Measurements from ENCODE around the gene PLCG2.

PLCG2 gene

DNA sequence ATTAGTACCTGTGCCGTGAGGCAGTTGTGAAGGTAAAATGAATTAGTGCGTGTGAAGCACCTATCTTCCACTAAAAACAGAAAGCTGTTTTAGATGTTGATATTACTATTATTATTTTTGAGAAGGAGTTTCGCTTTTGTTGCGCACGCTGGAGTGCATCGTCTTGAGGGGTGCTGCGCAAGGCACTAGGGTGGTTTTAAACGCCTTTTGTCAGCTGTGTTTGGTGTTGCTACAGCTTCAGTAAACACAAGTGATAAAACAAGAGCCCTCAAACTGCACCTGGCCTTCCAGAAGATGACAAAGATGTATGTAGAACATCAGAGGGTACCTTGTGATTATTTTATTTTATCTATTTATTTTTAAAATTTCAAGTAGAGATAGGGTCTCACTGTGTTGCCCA is 38.2 kb downstream of the PLCG2 start:
- no peak for DNase-seq

DNA sequence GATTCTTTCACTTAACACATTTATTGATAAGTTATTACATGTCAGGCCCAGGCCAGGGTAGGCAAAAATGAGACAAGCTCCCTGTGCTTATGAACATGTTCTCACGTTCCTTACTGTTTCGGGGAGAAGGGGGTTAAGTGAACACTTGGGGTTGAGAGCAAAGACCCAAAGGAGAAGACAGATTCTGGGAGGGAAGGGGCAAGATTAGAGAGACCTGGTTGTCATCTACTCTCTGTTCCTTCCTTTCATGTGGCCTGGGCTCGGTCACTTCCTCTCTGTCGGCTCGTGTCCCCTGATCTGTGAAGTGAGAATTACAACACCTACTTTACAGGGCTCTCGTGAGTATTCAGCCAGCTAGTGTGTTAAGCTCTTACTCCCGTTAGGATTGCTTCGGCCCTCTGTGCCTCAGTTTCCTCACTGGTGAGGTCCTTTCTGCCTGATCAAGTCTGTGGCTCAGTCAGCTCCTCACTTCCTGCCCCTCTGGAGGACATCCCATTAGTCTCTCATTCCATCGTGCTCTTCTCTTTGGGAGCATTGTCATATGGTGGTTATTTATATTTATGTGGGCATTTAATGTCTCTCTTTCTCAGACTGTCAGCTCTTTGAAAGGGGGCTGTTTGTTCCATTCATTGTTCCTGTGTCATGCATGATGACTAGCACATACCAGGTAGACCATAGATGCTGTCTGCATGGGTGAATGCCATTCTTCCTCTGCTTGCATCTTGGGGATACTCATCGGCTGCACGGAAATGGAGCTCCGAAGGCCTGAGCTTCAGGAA is 38.9 kb downstream of the PLCG2 start:
- DNase-seq = no peak

DNA sequence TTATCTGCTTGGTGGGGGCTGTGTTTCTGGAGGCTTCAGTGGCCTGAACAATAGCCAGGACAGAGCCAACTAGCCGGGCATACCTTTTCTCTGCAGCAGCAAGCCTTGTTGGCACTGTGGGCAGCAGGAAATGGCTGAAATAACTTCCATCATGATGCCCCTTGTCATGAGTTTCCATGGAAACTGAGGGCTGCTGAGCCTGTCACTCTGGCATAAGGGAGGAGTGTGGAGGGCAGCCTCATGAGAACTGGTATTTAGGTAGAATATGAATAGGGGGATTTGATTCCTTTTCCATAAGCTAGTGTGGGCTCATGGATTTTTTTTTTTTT is 39.4 kb downstream of the PLCG2 start:
- no peak for DNase-seq

DNA sequence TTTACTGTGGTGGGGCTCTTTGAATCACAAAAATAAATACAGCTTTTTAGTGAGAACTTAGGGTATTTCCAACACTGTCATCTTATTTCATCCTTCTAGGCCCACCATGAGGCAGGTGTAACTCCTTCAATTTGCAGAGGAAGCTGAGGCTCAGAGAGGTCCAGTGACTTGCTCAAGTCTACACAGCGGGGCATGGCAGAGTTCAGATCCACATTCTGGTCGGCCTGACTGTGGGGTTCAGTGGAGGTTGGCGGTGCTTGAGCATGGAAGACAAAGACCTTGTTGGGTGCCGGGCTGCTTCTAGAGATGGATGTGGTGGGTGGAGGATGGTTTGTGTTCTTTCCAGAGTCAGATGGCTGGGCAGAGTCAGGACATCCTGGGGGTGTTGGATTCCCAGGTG is 39.8 kb downstream of the PLCG2 start:
- DNase-seq = no peak

DNA sequence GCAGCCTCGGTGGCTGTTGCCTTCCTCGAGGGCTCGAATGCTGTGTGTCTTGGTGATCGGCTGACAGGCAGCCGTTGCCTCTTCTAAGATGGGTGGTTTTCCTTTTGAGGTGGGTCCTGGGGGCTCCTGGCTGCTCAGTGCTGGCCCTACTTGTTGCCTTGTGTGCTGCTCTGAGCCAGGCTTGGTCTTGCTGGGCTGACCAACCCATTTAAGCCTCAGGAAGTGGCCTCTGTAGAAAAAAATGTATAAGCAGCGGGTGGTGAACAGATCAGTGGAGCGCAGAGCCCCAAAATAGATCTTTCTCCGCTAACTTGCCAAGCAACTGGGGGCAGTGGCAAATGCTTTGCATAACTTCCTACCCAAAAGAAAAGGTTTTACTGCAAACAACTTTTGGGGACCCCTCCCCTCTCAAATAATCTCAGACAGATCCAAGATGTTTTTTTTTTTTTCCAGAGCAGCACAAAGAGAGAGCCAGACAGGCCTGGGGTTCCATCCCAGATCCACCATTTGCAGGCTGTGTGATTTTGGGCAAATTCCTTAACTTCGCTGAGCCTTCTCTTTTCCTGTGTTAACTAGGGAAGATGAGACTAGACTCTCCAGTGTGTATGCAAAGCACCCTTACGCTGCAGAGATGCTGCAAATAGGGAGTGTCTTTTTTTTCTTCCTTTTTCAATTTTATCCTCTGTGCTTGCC is 42.5 kb downstream of the PLCG2 start:
- no peak for DNase-seq

DNA sequence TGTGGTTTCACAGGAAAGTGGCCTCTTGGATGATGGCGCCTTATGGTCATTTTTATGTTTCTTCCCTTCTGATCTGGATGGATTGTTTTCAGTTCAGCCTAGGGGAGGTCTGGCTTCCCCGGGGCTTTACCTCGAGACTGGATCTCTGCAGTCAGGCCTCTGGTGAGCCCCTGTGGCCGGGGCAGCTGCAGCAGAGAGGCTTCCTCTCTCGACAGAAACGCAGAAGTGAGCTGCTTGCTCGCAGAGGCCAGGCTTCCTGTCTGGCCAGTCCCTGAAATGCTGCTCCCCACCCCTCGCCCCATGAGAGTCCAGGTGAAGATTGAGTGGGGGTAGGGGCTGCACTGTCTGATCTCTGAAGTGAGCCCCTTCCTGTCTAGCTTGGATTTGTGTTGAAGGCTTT is 44.0 kb downstream of the PLCG2 start:
- DNase-seq = no peak

DNA sequence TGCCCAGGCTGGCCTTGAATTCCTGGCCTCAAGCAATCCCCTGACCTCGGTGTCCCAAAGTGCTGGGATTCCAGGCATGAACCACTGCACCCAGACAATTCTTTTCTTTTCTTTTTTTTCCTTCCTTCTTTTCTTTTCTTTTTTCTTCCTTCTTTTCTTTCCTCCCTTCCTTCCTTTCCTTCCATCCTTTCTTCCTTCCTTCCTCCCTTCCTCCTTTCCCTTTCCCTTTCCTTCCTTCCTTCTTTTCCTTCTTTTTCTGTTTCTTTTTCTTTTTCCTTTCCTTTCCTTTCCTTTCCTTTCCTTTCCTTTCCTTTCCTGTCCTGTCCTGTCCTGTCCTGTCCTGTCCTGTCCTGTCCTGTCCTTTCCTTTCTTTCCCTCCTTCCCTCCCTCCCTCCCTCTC is 44.6 kb downstream of the PLCG2 start:
- DNase-seq = no peak

DNA sequence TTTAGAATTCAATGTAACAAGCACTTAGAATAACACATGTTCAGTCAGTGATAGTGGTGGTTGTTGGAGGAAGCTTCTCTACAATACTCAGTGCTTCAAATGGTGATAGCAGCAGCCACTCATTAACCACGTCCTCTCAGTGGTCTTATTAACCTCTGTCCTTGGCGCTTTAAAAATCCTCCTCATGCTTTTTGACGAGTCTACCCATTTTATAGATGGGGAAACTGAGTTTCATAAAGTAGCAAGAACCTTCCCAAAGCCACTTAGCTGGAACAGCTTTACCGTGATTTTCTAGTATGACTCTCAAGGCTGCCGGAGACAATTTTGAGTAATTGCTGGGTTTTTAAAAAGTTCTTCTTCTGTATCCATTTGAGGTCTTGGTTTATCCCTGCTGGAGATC is 47.4 kb downstream of the PLCG2 start:
- DNase-seq = no peak

DNA sequence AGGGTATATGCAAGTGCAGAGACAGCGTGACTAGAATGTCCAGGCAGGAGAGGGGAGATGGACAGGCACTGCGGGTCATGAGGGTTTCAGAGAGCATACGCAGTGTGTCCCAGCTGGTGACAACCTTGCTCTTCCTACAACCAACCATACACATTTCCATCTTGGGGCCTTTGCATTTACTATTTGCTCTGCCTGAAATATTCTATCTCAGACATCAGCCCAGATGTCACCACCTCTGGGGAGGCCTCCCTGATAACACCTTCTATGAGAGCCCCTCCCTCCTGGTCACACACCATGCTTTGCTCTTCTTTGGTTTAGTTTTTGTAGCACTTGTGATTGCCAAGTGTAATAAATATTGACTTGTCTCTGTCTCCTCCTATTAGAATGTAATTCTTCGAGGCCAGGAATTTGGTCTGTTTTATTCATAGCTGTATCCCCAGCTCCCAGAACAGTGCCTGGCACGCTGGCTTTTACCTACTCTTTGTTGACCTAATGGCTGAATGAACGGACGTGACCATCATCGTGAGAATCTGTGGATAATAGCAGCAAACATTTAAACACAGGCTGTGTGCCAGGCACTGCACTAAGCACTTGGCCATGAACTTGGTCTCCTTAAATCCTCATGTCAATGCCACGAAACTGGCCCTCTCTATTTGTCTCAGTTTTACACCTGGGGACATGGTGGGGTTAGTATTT is 51.9 kb downstream of the PLCG2 start:
- DNase-seq = no peak

DNA sequence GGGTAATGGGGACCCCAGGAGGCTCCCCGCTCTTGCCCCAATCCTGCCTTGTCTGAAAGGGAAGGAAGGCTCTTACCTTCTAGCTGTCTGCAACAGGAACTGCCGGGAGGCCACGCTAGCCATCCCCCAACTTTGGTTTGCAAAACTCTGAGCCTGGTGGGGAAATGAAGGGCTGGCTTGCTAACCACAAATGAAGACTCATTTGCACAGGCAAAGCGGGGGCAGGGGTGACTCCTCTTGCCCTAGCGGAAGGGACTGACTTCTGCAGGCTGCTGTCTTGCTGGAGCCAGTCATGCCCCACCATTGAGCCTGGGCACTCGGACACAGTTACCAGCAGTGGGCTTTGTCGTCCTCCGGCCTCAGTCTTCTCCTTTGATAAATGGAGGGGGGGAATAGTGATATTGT is 52.6 kb downstream of the PLCG2 start:
- no peak for DNase-seq

DNA sequence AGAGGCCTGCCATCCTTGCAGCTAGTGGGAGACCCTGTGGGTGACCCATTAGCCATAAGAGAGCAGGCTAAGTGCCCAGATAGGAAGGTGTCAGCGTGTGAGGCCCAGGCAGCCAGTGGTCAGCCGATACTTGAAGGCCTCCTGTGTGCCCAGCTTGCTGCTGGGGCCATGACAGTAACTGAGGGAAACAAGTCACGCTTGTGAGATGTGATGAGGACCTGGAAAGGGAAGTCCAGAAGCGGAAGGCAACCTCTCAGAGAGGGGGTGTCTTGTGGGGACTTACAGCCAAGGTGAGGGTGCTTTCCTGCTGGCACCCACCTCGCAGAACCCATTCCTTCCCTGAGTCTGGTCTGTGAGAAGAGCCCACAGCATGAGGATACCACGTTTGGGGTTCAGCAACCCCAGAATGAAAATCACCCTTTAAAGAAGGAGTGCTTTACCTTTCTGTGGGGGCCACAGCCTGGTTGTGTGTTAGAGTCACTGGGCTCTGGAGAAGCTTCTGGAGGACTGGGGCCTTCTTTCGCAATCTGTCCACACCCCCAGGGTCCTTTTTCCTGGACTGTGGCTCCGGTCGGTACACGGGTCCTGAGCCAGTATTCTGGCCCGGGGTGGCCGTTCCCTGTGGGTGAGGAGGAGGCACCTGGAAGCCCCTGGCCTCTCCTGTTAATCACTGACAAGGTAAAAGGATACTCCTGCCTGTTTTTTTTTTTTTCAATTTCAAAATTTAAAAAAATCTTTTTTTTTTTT is 53.9 kb downstream of the PLCG2 start:
- DNase-seq = no peak

DNA sequence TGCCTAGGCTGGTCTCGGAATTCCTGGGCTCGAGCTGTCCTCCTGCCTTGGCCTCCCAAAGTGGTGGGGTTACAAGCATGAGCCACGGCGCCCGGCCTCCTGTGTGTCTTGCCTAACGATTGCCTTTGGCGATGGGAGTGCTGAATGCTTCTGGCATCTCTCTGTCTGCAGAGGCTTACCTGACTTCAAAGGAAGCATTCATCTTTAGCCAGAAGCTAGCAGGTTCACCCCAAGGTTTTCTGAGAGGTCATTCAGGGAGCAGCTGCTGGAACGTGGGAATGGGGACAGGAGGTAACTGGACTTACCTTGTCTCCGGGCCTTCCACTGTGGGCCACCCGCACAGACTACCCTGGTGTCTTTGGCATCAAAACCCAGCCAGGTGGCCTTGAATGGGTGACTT is 54.7 kb downstream of the PLCG2 start:
- no peak for DNase-seq

DNA sequence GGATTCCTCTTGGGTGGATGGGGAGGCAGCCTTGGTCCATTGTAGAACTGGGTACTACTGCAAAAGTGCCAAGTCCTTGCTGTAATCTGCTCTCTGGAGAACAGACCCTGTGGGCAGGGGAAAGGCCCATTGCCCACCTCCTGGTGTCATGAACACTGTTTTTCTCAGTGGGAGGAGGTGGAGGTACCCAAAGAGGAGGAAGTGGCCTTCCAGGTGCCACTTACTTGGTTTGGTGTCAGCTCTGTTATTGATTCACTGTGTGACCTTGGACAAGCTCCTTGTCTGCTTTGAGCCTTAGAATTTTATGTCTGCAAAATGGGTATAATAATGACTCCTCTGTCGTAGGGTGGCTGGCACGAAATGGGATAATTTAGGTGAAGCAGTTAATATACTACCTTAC is 55.8 kb downstream of the PLCG2 start:
- no peak for DNase-seq

DNA sequence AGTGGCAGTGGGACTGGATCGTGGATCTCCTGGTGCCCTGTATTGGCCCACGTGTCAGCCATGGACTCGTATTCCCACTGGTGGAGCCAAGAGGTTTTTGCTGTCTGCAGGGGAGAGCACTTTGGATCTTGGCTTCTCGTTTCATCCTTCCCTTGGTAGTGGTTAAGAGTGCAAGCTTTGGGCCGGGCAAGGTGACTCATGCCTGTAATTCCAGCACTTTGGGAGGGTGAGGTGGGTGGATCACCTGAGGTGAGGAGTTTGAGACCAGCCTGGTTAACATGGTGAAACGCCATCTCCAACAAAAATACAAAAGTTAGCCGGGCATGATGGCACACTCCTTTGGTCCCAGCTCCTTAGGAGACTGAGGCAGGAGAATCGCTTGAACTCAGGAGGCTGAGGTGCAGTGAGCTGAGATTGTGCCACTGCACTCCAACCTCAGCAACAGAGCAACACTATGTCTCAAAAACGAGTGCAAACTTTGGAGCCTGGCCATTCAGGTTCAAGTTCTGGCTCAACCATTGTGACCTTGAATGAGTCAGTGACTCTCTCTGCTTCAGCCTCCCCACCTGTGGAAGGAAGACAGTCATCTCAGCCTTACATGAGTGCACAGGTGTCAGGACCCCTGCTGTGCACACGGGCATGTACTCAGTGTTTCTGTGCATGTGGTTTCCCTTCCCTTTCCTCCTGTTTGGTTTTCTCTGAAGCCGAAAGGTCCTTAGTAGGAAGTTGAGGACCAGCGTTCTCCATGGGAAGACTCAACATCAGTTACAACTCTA is 57.4 kb downstream of the PLCG2 start:
- no peak for DNase-seq

DNA sequence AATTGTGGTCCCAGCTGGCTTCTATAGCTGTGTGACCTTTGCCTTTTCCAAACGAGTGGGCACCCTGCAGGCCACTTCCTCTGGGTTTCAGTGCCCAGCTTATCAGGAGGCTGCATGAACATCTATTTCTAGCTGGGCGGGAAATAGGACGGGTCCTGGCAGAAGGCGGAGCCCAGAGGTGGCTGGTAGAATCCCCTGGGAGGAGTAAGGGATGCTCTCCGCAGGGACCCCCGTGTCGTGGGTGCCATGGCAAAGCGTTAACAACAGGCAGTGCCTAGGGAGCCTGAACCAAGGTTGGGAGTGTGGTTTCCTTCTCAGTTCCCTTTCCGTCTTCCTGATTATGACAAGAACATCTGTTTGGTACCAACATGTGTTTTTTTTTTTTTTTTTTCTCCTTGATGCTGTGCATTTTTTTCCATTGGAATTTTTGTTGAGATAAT is 58.2 kb downstream of the PLCG2 start:
- DNase-seq = no peak

DNA sequence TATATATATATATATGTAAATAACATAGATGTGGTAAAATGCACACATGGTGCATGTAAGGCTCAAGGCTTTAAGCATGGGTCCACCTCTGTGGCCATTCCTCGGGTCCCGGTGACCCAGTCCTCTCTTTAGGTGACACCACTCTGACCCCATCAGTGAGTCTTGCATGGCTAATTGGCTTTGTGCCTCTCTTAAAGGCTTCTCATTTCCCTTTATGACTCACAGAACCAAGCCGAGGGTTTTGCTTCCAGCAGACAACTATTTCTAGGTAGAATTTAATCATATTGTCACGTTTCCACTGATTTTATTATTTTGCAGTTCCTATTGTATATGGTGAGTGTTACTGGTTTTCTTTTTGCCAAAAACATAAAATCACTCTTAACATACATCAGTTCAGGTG is 59.7 kb downstream of the PLCG2 start:
- no peak for DNase-seq

DNA sequence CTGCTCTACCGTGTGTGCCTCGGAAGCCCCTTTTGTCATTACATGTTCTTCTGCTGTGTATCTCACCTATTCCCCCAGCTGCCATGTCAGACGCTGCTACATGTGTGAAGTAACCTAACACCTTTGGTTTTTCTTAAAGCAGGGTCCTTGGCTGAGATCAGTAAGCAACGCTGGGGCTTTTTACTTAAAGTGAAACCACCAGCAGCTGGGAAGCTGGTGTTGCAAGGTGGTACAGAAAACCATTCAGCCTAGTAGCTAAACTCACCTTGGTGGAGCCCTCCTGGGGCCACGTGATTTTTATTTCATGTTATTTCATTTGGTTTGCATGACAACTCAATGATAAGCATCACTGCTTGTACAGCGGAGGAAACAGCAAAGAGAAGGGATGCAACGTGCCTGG is 62.6 kb downstream of the PLCG2 start:
- no peak for DNase-seq

DNA sequence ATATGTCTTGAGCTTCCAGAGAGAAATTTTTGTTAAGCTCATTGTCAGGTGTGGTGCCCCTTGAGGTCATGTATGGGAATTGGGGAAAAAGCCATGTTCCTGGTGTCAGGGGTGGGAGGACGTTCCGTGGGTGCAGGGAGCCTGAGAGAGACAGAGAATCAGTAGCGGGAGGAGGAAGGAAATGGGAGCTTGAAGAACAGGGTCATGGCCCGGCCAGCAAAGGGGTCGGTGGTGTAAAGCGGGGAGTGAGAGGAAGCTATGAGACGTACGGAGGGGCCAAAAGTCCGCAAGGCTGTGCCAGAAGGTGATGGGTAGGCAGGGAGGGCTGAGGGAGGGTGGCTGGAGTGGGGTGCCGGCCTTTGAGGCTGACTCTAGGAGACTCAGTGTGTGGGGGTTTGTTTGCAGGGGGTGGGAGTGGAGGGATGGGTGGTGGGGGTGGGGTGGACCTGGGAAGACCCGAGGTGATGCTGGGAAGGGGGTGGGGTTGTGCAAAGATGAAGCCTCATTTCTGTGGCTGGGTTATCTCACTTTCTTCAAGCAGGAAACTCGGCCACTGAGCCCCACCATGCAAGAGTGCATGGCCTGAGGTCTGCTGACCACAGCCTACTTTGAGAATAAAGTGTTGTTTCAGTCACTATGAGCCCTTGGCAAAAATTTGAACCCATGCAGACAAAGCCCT is 63.6 kb downstream of the PLCG2 start:
- DNase-seq = no peak

DNA sequence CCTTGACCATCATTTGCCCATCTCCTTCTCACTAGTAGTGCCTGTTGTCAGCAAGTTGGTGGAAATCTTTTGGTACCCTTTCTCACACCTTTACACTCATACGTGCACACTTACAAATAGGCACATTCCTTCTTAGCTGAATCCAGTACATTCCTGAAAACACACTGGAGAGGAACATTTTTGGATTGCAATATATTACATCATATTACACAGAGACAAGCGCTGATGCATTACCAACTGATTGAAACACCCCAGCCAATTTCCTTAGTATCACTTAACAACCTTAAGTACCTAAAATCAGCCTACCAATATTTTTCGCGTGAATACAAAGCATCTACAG is 64.1 kb downstream of the PLCG2 start:
- no peak for DNase-seq

DNA sequence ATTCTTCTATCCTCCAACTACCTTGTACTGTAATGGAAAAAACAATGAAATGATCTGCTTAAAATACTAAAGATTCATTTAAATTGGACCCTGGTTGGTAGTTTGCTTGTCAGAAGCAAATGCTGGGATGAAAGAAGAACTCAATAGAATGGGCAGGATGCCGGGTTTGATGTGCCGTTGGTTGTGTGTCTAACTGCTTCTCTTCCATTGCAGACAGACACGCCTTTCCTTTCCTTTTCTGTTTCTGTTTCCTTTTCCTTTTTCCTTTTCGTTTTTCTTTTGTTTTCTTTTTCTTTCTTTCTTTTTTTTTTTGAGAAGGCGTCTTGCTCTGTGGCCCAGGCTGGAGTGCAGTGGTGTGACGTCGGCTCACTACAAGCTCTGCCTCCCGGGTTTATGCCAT is 64.6 kb downstream of the PLCG2 start:
- DNase-seq = no peak

DNA sequence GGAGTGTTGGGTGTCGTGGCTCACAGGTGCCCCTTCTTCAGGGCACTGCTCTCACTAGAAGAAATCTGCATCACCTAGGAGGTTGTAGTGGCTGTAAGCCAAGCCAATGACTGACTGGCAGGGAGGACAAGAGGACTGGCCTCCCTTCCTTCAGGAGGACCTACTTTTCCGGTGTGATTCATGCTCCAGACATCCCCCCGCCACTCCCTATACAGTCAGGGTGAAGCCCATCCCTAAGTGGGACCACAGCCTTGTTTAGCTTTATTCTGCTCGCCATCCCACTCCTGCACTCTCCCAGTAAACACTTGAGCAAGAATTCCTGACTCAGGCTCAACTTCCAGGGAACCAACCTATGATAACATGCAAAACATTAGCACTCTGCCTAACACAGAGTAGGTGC is 67.0 kb downstream of the PLCG2 start:
- no peak for DNase-seq

DNA sequence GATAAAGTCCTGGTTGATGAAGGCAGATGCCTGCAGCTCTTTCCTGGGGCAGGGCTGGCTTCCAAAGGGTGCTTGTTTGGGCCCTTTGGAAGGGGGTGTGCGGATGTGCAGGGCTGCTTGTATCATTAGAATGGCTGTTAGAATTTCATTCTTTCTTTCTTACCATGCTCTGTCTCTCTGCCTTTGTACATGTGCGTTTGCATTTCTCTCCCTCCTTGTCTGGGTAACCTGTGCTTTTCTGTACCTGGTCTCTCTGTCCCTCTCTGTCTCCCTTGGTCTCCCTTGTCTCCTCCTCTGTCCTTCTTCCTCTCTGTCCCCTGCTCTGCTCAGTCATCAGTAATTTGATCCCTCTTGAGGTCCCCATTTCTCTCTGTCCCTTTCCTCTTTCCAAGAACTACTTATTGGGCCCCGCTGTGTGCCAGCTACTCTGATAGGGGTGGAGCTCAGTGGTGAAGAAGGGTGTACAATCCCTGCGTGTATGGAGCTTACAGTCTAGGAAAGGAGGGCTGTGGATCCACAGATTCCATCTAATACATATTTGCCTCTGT is 69.3 kb downstream of the PLCG2 start:
- no peak for DNase-seq

All from eye (tissue), 1 donor.